Measurements from ENCODE around the gene CHST10. TPM values are rescaled to one million over a fixed set of nuclear protein-coding genes. Genes with fewer than 3 reads are reported as not detected.
"Not testable (repeated sequence)": the region's sequence is repeated elsewhere in the genome, so short reads cannot be mapped to it uniquely, and the experiment has no call there.

CHST10 gene, protein sequence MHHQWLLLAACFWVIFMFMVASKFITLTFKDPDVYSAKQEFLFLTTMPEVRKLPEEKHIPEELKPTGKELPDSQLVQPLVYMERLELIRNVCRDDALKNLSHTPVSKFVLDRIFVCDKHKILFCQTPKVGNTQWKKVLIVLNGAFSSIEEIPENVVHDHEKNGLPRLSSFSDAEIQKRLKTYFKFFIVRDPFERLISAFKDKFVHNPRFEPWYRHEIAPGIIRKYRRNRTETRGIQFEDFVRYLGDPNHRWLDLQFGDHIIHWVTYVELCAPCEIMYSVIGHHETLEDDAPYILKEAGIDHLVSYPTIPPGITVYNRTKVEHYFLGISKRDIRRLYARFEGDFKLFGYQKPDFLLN
- 10 to 100 TPM; 10.8 to 17.0 (median 13.5) TPM for total RNA-seq

DNA sequence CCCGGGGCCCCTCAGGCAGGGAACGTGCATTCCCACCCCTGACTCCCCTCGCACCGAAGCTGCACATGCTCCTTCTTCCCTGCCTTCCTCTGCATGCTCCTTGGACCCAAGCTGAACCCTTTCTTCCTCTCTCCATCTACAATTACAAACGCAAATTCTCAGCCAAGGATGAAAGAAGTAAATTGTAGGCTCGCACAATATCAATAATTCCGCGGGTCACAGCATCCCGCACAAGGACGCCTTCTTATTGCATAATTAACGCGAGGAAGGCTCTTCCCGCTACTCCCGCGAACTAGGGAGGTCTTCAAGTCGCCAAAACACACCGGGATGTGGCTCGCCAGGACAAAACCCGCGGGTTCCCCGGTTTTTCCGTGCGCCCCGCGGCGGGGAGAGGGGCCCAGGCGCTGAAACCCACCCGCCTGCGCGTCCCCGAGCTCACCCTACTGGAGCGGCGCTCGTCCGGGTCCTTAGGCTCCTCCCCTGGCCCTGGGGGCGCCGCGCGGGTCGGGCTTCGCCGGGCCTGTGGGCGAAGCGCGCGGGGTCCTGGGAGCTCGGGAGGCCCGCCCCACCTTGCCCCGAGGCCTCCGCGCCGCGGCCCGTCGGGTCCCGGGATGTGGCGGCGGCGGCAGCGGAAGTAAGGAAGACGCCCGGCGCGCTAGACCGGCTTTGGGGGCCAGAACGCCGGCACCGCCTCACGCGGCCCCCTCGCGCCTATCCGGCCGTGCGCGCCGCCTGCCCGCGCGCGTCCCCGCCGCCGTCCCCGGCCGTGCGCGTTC is at the start of gene CHST10:
TSS of gene CHST10 (minus strand) at position 734 of the 776 bp plus-strand sequence. CDS start 10,993 bp downstream, outside the sequence.
- H3K27me3 ChIP-seq: no peaks in the 10 kb centered on the region
- TF ChIP-seq, protein P1, sequence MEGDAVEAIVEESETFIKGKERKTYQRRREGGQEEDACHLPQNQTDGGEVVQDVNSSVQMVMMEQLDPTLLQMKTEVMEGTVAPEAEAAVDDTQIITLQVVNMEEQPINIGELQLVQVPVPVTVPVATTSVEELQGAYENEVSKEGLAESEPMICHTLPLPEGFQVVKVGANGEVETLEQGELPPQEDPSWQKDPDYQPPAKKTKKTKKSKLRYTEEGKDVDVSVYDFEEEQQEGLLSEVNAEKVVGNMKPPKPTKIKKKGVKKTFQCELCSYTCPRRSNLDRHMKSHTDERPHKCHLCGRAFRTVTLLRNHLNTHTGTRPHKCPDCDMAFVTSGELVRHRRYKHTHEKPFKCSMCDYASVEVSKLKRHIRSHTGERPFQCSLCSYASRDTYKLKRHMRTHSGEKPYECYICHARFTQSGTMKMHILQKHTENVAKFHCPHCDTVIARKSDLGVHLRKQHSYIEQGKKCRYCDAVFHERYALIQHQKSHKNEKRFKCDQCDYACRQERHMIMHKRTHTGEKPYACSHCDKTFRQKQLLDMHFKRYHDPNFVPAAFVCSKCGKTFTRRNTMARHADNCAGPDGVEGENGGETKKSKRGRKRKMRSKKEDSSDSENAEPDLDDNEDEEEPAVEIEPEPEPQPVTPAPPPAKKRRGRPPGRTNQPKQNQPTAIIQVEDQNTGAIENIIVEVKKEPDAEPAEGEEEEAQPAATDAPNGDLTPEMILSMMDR (IDR thresholded peaks at IDR 0.05): no peak
- TF ChIP-seq POLR2A (IDR thresholded peaks at IDR 0.05; ENCODE audit: low read depth): no peak
- TF ChIP-seq POLR2AphosphoS5 (IDR thresholded peaks at IDR 0.05): peak; percentile 8 to 28
- no peak for TF ChIP-seq EP300 (IDR thresholded peaks at IDR 0.05)
- DNase-seq (ENCODE audit: extremely low spot score): peak; percentile 93
- peaks cover 0 to 18% (median 4%) of the 10 kb centered on the region in 4 donors for H3K36me3 ChIP-seq
- peak within 1 kb of the TSS; percentile 87 to 92 (median 88) for H3K27ac ChIP-seq (replicated peaks in 1 of 4)
- H3K9me3 ChIP-seq: no peaks in the 10 kb centered on the region
- intact Hi-C loops (cut with DNase I): no loop called here
- under 1% methylated on average over 78 of the region's 88 CpGs for WGBS
- peak within 1 kb of the TSS; percentile 78 to 87 (median 84) for H3K4me3 ChIP-seq
- peaks cover 9 to 31% (median 20%) of the 10 kb centered on the region in 4 donors for H3K4me1 ChIP-seq

DNA sequence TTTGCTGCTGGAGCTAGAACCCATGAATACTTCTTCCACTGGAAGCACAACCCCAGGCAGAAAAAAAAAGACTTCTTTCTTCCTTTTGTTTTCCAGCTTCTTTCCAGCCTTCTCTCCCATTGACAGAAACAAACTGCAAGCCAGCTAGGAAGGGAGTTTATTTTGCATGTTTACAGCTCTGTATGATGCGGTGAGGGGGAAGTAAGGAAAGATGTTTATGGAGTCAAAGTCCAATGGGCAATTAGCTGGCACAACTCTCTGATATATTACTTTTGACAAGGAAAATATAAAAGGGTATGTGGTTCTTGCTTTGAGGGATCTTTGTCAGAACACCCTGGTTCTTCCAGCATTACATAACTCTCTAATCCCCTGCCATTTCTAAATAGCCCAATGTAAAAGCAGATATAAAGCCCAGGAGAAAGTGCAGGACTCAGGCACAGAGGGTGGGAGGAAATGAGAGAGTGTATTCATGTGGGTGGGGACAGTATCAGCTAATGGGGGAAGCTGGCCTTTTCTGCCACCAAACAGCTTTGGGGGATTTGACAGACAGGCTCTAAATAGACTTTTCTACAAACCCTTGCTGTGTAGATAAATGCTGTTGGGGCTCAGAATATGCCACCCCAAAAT is 43.5 kb upstream of the CHST10 start:
- Histone ChIP-seq H3K27ac (replicated peaks in 1 of 4) (no peak overlapping the region), H3K4me3 (no peak overlapping the region), H3K36me3 (no peaks in the 10 kb centered on the region), H3K4me1 (no peaks in the 10 kb centered on the region), H3K27me3 (no peaks in the 10 kb centered on the region), H3K9me3 (peaks cover 0 to 8% (median 4%) of the 10 kb centered on the region in 4 donors)
- TF ChIP-seq POLR2AphosphoS5 (IDR thresholded peaks at IDR 0.05) (no peak), POLR2A (IDR thresholded peaks at IDR 0.05; ENCODE audit: low read depth) (no peak), EP300 (IDR thresholded peaks at IDR 0.05) (no peak)
- TF ChIP-seq, protein P1 (IDR thresholded peaks at IDR 0.05): no peak
- 87% methylated on average over 1 of the region's 1 CpG for WGBS
- intact Hi-C loops (cut with DNase I): no loop called here
- no peak for DNase-seq (ENCODE audit: extremely low spot score)

DNA sequence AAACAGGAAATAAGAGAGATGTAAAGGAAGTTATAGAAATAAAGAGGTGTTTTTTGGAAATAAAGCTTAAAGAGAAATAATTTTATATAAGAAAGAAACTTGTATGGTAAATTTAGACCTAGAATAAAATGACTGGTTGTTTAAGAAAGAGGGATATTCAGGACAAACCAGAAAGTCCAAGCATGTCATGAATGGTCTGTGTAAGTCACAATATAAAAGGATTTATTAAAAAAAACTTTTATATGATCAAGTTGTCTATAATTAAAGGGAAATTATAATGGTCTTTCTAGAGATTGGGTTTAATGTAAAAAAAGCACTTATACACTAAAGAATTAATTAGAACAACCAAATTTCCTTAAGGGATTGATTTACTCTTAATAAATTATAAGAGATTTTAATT is 38.9 kb upstream of the CHST10 start:
- H3K27me3 ChIP-seq; H3K4me1 ChIP-seq; DNase-seq (ENCODE audit: extremely low spot score); intact Hi-C loops (cut with DNase I); H3K4me3 ChIP-seq; H3K27ac ChIP-seq (replicated peaks in 1 of 4); H3K9me3 ChIP-seq; H3K36me3 ChIP-seq: not testable (repeated sequence)

DNA sequence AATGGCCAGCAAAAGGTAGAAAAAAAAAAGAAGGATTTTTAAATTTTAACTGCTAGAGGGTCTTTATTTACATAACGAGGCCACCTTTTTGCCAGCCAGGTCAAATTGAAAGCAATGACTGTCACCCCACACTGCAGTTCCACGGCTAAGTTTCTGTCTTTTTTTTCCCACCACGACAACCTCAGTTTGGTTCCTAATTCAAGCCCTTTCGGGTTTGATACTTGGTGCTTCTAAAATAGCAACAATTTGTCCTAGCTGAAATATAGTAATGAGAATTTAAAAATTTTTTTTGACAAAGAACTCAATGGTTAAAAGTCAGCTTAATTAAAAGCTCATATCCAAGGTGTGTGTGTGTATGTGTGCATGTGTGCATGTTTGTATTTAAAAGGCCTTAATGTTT is 36.4 kb upstream of the CHST10 start:
- intact Hi-C loops (cut with DNase I): no loop called here
- Histone ChIP-seq H3K27ac (replicated peaks in 1 of 4) (no peak overlapping the region), H3K4me1 (no peaks in the 10 kb centered on the region), H3K36me3 (no peaks in the 10 kb centered on the region), H3K4me3 (no peak overlapping the region), H3K27me3 (no peaks in the 10 kb centered on the region), H3K9me3 (peaks cover 0 to 8% (median 4%) of the 10 kb centered on the region in 4 donors)
- TF ChIP-seq, protein P1 (IDR thresholded peaks at IDR 0.05): no peak
- TF ChIP-seq EP300 (IDR thresholded peaks at IDR 0.05) (no peak), POLR2A (IDR thresholded peaks at IDR 0.05; ENCODE audit: low read depth) (no peak), POLR2AphosphoS5 (IDR thresholded peaks at IDR 0.05) (no peak)
- DNase-seq (ENCODE audit: extremely low spot score): no peak
- 60% methylated on average over 4 of the region's 4 CpGs for WGBS

DNA sequence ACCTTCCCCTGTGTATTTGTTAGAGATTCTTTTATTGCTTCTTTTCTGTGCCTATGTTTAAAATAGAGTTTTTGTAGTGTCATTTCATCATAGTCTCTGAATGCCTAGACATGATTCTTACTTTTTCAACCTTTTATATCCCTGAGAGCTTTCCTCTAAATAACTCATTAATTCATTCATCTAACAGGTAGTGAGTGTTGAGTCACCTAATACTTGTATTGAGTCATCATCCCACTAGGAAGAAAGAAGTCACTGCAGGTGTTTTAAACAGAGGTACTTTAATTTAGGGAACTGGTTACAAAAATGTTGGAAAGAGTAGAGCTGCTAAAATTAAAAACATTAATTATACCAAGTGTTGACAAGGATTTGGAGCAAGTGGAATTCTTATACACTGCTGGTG is 34.3 kb upstream of the CHST10 start:
- H3K4me3 ChIP-seq: no peak overlapping the region
- H3K27me3 ChIP-seq: no peaks in the 10 kb centered on the region
- H3K36me3 ChIP-seq: no peaks in the 10 kb centered on the region
- no peak for DNase-seq (ENCODE audit: extremely low spot score)
- TF ChIP-seq, protein P1 (IDR thresholded peaks at IDR 0.05): no peak
- no peak for TF ChIP-seq POLR2A (IDR thresholded peaks at IDR 0.05; ENCODE audit: low read depth)
- TF ChIP-seq POLR2AphosphoS5 (IDR thresholded peaks at IDR 0.05): no peak
- TF ChIP-seq EP300 (IDR thresholded peaks at IDR 0.05): no peak
- H3K27ac ChIP-seq (replicated peaks in 1 of 4): no peak overlapping the region
- intact Hi-C loops (cut with DNase I): no loop called here
- H3K4me1 ChIP-seq: no peaks in the 10 kb centered on the region
- H3K9me3 ChIP-seq: peaks cover 0 to under 1% (median 0%) of the 10 kb centered on the region in 4 donors

Measured in esophagus muscularis mucosa (tissue), 4 donors.